Measurements from ENCODE around the gene UGT2B17.

GRCh38 chr4:68499021-68499420 is 77.1 kb downstream of the UGT2B17 start:
- TF ChIP-seq MYC (IDR thresholded peaks at IDR 0.05; ENCODE audit: low read depth, low read length) (no peak), POLR2A (IDR thresholded peaks at IDR 0.05; ENCODE audit: low read depth, low read length) (no peak), CTCF (IDR thresholded peaks at IDR 0.05; ENCODE audit: extremely low read depth in 1 of 2, insufficient read depth in 1 of 2, low read depth in 1 of 2, low read length in 2 of 2) (no peak), POLR2AphosphoS5 (IDR thresholded peaks at IDR 0.05; ENCODE audit: insufficient read depth, low read depth, low read length) (no peak), EZH2 (IDR thresholded peaks at IDR 0.05; ENCODE audit: borderline replicate concordance, low read depth, low read length, severe bottlenecking) (no peak), FOS (IDR thresholded peaks at IDR 0.05; ENCODE audit: borderline replicate concordance, insufficient read depth, low read length) (no peak)

Measured in endothelial cell of umbilical vein (primary cell).